MM.1S (cell line): Measurements from ENCODE around the gene MT1M.

ENCODE experiments used
- EZH2 ChIP-seq: fragments of 300-600 bp; sonication (generic); optimal IDR thresholded peaks from 2 replicates; pipeline ENCODE3; 2017; ENCODE audit warnings: low read depth, mild to moderate bottlenecking, antibody characterized with exemption, low read length, mixed read lengths
- EZH2phosphoT487 ChIP-seq: fragments of 300-600 bp; sonication (generic); IDR thresholded peaks from 2 replicates; pipeline ENCODE4 v1.6.1; 2018; ENCODE audit warnings: antibody characterized with exemption, low read length
- TF ChIP-seq, protein P1 (sequence below): fragments of 300-600 bp; sonication (generic); IDR thresholded peaks from 2 replicates; pipeline ENCODE4 v1.5.1; 2016; ENCODE audit warnings: antibody characterized with exemption, low read length, mixed read lengths

GRCh38 chr16:56605475-56605874 is 27.0 kb upstream of the MT1M start:
- TF ChIP-seq, protein P1, sequence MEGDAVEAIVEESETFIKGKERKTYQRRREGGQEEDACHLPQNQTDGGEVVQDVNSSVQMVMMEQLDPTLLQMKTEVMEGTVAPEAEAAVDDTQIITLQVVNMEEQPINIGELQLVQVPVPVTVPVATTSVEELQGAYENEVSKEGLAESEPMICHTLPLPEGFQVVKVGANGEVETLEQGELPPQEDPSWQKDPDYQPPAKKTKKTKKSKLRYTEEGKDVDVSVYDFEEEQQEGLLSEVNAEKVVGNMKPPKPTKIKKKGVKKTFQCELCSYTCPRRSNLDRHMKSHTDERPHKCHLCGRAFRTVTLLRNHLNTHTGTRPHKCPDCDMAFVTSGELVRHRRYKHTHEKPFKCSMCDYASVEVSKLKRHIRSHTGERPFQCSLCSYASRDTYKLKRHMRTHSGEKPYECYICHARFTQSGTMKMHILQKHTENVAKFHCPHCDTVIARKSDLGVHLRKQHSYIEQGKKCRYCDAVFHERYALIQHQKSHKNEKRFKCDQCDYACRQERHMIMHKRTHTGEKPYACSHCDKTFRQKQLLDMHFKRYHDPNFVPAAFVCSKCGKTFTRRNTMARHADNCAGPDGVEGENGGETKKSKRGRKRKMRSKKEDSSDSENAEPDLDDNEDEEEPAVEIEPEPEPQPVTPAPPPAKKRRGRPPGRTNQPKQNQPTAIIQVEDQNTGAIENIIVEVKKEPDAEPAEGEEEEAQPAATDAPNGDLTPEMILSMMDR, result no peak
- no peak for TF ChIP-seq EZH2
- TF ChIP-seq EZH2phosphoT487, result no peak
